Vagina (tissue), 2 donors: ENCODE results near the gene TGFB1. TPM values are rescaled to one million over a fixed set of nuclear protein-coding genes. Genes with fewer than 3 reads are reported as not detected.

ENCODE experiments used
- DNase-seq, 2 donors: peaks; one replicate each; pipeline ENCODE4 v3.0.0-alpha.2; 2017; ENCODE audit errors: extremely low spot score in 2 of 2
- H3K27ac ChIP-seq: fragments of 200-600 bp; sonication (generic); one replicate; pipeline ENCODE4 v1.5.1; 2019
- H3K27me3 ChIP-seq: fragments of 200-600 bp; sonication (generic); one replicate; pipeline ENCODE4 v1.5.1; 2019
- H3K36me3 ChIP-seq, 2 donors: fragments of 200-600 bp; sonication (generic); one replicate each; pipeline ENCODE4 v1.5.1; 2017 to 2019
- H3K4me1 ChIP-seq: fragments of 200-600 bp; sonication (generic); one replicate; pipeline ENCODE4 v1.5.1; 2019
- H3K4me3 ChIP-seq, 2 donors: fragments of 200-600 bp; sonication (generic); 1 replicate in 1 of 2; 2 replicates in 1 of 2; pipeline ENCODE4 v1.5.1; 2016 to 2019
- H3K9me3 ChIP-seq: fragments of 200-600 bp; sonication (generic); one replicate; pipeline ENCODE4 v1.5.1; 2019
- CTCF ChIP-seq, 3 experiments: fragments of 450-650 bp in 2 of 3; fragments of 200-600 bp in 1 of 3; sonication (generic) in 1 of 3; IDR thresholded peaks; one replicate each; pipeline ENCODE4 v1.5.1; 2017 to 2019; ENCODE audit warnings: antibody characterized with exemption in 3 of 3, mild to moderate bottlenecking in 2 of 3, moderate library complexity in 2 of 3
- POLR2A ChIP-seq, 2 donors: fragments of 450-650 bp; IDR thresholded peaks; one replicate each; pipeline ENCODE4 v1.6.1; 2017; ENCODE audit warnings: antibody characterized with exemption in 2 of 2, mild to moderate bottlenecking in 2 of 2, moderate library complexity in 2 of 2
- POLR2AphosphoS5 ChIP-seq, 2 donors: sonication (generic); formaldehyde crosslinking; IDR thresholded peaks; one replicate each; pipeline ENCODE4 v1.9.0; 2017; ENCODE audit warnings: antibody characterized with exemption in 2 of 2, mild to moderate bottlenecking in 2 of 2, low read depth in 1 of 2; ENCODE audit not compliant: insufficient read depth in 1 of 2
- intact Hi-C: fragments of 100-400 bp; cut with DNase I; formaldehyde crosslinking; loops from one replicate; pipeline ENCODE4 v1.15.1; 2023
- total RNA-seq: library from RNA; depleted of rRNA; stranded (reverse); fragments of >200 nt; gene quantifications from one replicate; pipeline ENCODE4 v1.2.3, GENCODE V29; 2016

Gene TGFB1
- total RNA-seq, 1 donor from 2014 or later, result 53.3 TPM

GRCh38 chr19:41356984-41357739 is 3.4 kb upstream of the TGFB1 start:
- Histone ChIP-seq H3K4me1 (peaks cover 8% of the 10 kb centered on the region), H3K27ac (no peak overlapping the region), H3K36me3 (no peaks in the 10 kb centered on the region), H3K27me3 (no peaks in the 10 kb centered on the region), H3K9me3 (no peaks in the 10 kb centered on the region), H3K4me3 (no peak overlapping the region)
- DNase-seq, result no peak
- no peak for TF ChIP-seq POLR2A (IDR thresholded peaks at IDR 0.05)
- no peak for TF ChIP-seq POLR2AphosphoS5 (IDR thresholded peaks at IDR 0.05; ENCODE audit: insufficient read depth in 1 of 2, low read depth in 1 of 2)
- TF ChIP-seq CTCF (IDR thresholded peaks at IDR 0.05), result no peak
- intact Hi-C loops, result no loop called here

- Histone ChIP-seq H3K27me3 (no peaks in the 10 kb centered on the region), H3K27ac (no peak overlapping the region), H3K4me3 (no peak overlapping the region), H3K36me3 (no peaks in the 10 kb centered on the region), H3K9me3 (no peaks in the 10 kb centered on the region), H3K4me1 (peaks cover 16% of the 10 kb centered on the region)
- TF ChIP-seq POLR2AphosphoS5 (IDR thresholded peaks at IDR 0.05; ENCODE audit: insufficient read depth in 1 of 2, low read depth in 1 of 2), result no peak
- TF ChIP-seq CTCF (IDR thresholded peaks at IDR 0.05), result no peak
- no peak for TF ChIP-seq POLR2A (IDR thresholded peaks at IDR 0.05)
- no peak for DNase-seq
- intact Hi-C loops, result no loop called here
These were observed 2.1 kb upstream of the TGFB1 start for GRCh38 chr19:41355802-41356201.

- Histone ChIP-seq H3K4me3 (no peak overlapping the region), H3K4me1 (peaks cover 24% of the 10 kb centered on the region), H3K27ac (peak overlapping the region; percentile 95), H3K9me3 (no peaks in the 10 kb centered on the region), H3K36me3 (no peaks in the 10 kb centered on the region), H3K27me3 (no peaks in the 10 kb centered on the region)
- intact Hi-C loops, result no loop called here
- DNase-seq, result no peak
- TF ChIP-seq CTCF (IDR thresholded peaks at IDR 0.05) (no peak), POLR2A (IDR thresholded peaks at IDR 0.05) (no peak), POLR2AphosphoS5 (IDR thresholded peaks at IDR 0.05; ENCODE audit: insufficient read depth in 1 of 2, low read depth in 1 of 2) (no peak)
These were observed 1.3 kb upstream of the TGFB1 start for GRCh38 chr19:41355035-41355434.

GRCh38 chr19:41354343-41354953 is 726 bp upstream of the TGFB1 start:
- intact Hi-C loops, result loop anchor here (5.0 kb wide), 1 partner anchor 37 kb away; no protein-coding TSS in a partner anchor
- no peak for DNase-seq

More at GRCh38 chr19:41354343-41354953, 726 bp upstream of the TGFB1 start:
- Histone ChIP-seq H3K4me3 (peak overlapping the region; percentile 61 to 80), H3K27ac (peak overlapping the region; percentile 95), H3K4me1 (peaks cover 30% of the 10 kb centered on the region), H3K36me3 (no peaks in the 10 kb centered on the region), H3K27me3 (no peaks in the 10 kb centered on the region), H3K9me3 (no peaks in the 10 kb centered on the region)
- TF ChIP-seq CTCF (IDR thresholded peaks at IDR 0.05) (no peak), POLR2AphosphoS5 (IDR thresholded peaks at IDR 0.05; ENCODE audit: insufficient read depth in 1 of 2, low read depth in 1 of 2) (no peak), POLR2A (IDR thresholded peaks at IDR 0.05) (no peak)
